ENCODE data around the gene SPAG16. TPM values are rescaled to one million over a fixed set of nuclear protein-coding genes. Genes with fewer than 3 reads are reported as not detected.

The SPAG16 gene
- total RNA-seq, 1 experiment from 2014 or later = 0.30 TPM

DNA sequence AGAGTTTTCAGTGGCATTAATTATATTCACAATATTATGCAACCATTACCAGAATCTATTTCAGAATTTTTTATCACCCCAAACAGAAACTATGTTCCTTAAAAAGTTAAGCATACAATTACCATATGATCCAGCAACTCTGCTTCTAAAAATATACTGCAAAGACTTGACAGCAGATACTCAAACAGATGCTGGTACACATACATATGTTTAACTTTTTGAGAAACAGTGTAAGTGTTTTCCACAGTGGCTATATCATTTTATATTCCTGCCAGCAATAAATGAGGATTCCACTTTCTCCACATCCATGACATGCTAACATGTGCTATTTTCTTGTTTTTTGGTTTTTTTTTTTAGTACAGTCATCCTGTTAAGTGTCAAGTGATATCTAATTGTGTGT, 687.3 kb downstream of the SPAG16 start:
- no peaks in the 10 kb centered on the region for H3K36me3 ChIP-seq (ENCODE audit: control insufficient read depth in 1 of 2, insufficient read depth in 2 of 2, low read length in 2 of 2)
- H3K4me3 ChIP-seq (replicated peaks in 1 of 2; ENCODE audit: low read depth in 1 of 2, low read length in 2 of 2) = no peak overlapping the region
- ChIA-PET POLR2A (no interaction called here), RAD21 (ENCODE audit: low non-redundant PET in 1 of 2, low total read pairs in 2 of 2, uncharacterized antibody in 2 of 2, unreplicated experiment in 2 of 2) (no interaction called here), CTCF (no interaction called here)
- no peaks in the 10 kb centered on the region for H3K9me3 ChIP-seq (ENCODE audit: control insufficient read depth in 1 of 2, insufficient read depth in 1 of 2, low read depth in 1 of 2, low read length in 2 of 2)
- no peaks in the 10 kb centered on the region for H4K20me1 ChIP-seq (ENCODE audit: insufficient read depth)
- no peaks in the 10 kb centered on the region for H3K4me1 ChIP-seq (ENCODE audit: control insufficient read depth in 1 of 2, insufficient read depth in 2 of 2, low read length in 2 of 2)
- no peaks in the 10 kb centered on the region for H3K9me2 ChIP-seq (ENCODE audit: insufficient read depth)
- DNase-seq (ENCODE audit: low read depth, low spot score) (no peak), ATAC-seq (no peak)
- no peak overlapping the region for H2AFZ ChIP-seq (ENCODE audit: low read depth, low read length, poor library complexity, severe bottlenecking)
- H3K4me2 ChIP-seq (ENCODE audit: low read length) = no peak overlapping the region
- intact Hi-C loops (cut with micrococcal nuclease) = no loop called here
- no peak overlapping the region for H3K9ac ChIP-seq (ENCODE audit: low read length)
- H3K27me3 ChIP-seq (ENCODE audit: insufficient read depth, low read length) = no peaks in the 10 kb centered on the region
- no TSS peak for BruUV-seq (replicated peaks)
- no peaks in the 10 kb centered on the region for H3K79me2 ChIP-seq (ENCODE audit: insufficient read depth, low read length)
- TF ChIP-seq EGR1 (IDR thresholded peaks at IDR 0.05; ENCODE audit: low read depth) = no peak
- TF ChIP-seq TCF7L2 (IDR thresholded peaks at IDR 0.05; ENCODE audit: borderline replicate concordance, extremely low read depth, insufficient read depth, insufficient read length) = no peak
- no peak for TF ChIP-seq SIN3A (IDR thresholded peaks at IDR 0.05; ENCODE audit: low read depth)
- TF ChIP-seq POLR2AphosphoS5 (IDR thresholded peaks at IDR 0.05; ENCODE audit: low read depth, low read length) = no peak
- no peak overlapping the region for H3K27ac ChIP-seq (ENCODE audit: low read depth, low read length)

DNA sequence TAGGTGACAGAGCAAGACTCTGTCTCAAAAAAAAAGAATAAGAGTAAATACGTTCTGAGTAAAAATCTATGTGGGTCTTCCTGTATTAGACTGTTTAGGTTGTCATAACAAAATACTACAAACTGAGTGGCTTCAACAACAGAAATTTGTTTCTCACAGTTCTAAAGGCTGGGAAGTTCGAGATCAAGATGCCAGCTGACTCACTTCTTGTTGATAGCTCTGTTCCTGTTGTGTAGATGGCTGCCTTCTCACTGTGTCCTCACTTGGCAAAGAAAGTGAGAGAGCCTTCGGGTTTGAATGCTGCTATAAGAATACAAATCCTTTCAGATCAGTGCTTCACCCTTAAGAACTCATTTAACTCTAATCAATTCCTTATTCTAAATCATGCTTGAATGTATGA, 696.6 kb downstream of the SPAG16 start:
- CTCF ChIA-PET = no interaction called here

More for the DNA sequence above, 696.6 kb downstream of the SPAG16 start:
- ChIA-PET POLR2A (no interaction called here), RAD21 (ENCODE audit: low non-redundant PET in 1 of 2, low total read pairs in 2 of 2, uncharacterized antibody in 2 of 2, unreplicated experiment in 2 of 2) (no interaction called here)
- H3K9me3 ChIP-seq (ENCODE audit: control insufficient read depth in 1 of 2, insufficient read depth in 1 of 2, low read depth in 1 of 2, low read length in 2 of 2) = no peaks in the 10 kb centered on the region
- no peaks in the 10 kb centered on the region for H4K20me1 ChIP-seq (ENCODE audit: insufficient read depth)
- no peak for TF ChIP-seq TCF7L2 (IDR thresholded peaks at IDR 0.05; ENCODE audit: borderline replicate concordance, extremely low read depth, insufficient read depth, insufficient read length)
- no peak for TF ChIP-seq SP1 (IDR thresholded peaks at IDR 0.05; ENCODE audit: low read depth)
- TF ChIP-seq, protein P1, sequence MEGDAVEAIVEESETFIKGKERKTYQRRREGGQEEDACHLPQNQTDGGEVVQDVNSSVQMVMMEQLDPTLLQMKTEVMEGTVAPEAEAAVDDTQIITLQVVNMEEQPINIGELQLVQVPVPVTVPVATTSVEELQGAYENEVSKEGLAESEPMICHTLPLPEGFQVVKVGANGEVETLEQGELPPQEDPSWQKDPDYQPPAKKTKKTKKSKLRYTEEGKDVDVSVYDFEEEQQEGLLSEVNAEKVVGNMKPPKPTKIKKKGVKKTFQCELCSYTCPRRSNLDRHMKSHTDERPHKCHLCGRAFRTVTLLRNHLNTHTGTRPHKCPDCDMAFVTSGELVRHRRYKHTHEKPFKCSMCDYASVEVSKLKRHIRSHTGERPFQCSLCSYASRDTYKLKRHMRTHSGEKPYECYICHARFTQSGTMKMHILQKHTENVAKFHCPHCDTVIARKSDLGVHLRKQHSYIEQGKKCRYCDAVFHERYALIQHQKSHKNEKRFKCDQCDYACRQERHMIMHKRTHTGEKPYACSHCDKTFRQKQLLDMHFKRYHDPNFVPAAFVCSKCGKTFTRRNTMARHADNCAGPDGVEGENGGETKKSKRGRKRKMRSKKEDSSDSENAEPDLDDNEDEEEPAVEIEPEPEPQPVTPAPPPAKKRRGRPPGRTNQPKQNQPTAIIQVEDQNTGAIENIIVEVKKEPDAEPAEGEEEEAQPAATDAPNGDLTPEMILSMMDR (IDR thresholded peaks at IDR 0.05 in 2 of 3, conservative IDR thresholded peaks at IDR 0.05 in 1 of 3; ENCODE audit: borderline replicate concordance in 1 of 3, insufficient read depth in 1 of 3, low read depth in 2 of 3, low read length in 2 of 3) = no peak
- no peak for TF ChIP-seq ZFX (IDR thresholded peaks at IDR 0.05)
- no peak for TF ChIP-seq ZNF274 (IDR thresholded peaks at IDR 0.05; ENCODE audit: low read depth, low read length)
- intact Hi-C loops (cut with micrococcal nuclease) = no loop called here
- no peak overlapping the region for H3K9ac ChIP-seq (ENCODE audit: low read length)
- DNase-seq (ENCODE audit: low read depth, low spot score) (no peak), ATAC-seq (no peak)
- BruUV-seq (replicated peaks) = no TSS peak
- H3K27ac ChIP-seq (ENCODE audit: low read depth, low read length) = no peak overlapping the region
- H3K36me3 ChIP-seq (ENCODE audit: control insufficient read depth in 1 of 2, insufficient read depth in 2 of 2, low read length in 2 of 2) = no peaks in the 10 kb centered on the region
- no peaks in the 10 kb centered on the region for H3K27me3 ChIP-seq (ENCODE audit: insufficient read depth, low read length)
- H2AFZ ChIP-seq (ENCODE audit: low read depth, low read length, poor library complexity, severe bottlenecking) = no peak overlapping the region
- no peak overlapping the region for H3K4me3 ChIP-seq (replicated peaks in 1 of 2; ENCODE audit: low read depth in 1 of 2, low read length in 2 of 2)
- H3K4me1 ChIP-seq (ENCODE audit: control insufficient read depth in 1 of 2, insufficient read depth in 2 of 2, low read length in 2 of 2) = no peaks in the 10 kb centered on the region
- no peaks in the 10 kb centered on the region for H3K9me2 ChIP-seq (ENCODE audit: insufficient read depth)
- H3K4me2 ChIP-seq (ENCODE audit: low read length) = no peak overlapping the region
- H3K79me2 ChIP-seq (ENCODE audit: insufficient read depth, low read length) = no peaks in the 10 kb centered on the region
